Activated naive CD4-positive, alpha-beta T cell treated with anti-CD3 and anti-CD28 coated beads, Interleukin-2, amount 50 U/mL, for 16 hours (primary cell): ENCODE data around the gene PDZD8.
"Not testable (repeated sequence)": the region's sequence is repeated elsewhere in the genome, so short reads cannot be mapped to it uniquely, and the experiment has no call there.

Experiments used
- DNase-seq: peaks from one replicate; pipeline ENCODE4 v3.0.0-alpha.2; 2020

The PDZD8 gene

DNA sequence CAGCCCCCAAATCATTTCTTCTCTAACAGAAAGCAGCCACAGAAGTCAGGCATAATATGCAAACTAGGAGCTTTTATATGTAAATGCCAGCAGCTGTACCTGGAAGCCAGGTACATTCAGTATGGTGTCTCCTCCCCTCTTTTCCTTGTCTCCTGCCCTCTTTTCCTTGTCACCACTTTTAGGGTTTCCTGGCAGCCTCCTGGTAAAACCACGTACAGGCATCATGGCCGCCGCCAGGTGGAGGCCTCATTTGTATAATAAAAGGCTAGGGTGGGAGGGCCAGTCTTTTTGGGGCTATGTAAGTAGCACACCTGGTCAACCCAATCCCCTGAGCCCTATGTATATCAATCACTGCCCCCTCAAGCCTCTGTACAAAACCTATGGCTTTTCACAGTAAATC is 28.7 kb downstream of the PDZD8 start:
- DNase-seq, result no peak

DNA sequence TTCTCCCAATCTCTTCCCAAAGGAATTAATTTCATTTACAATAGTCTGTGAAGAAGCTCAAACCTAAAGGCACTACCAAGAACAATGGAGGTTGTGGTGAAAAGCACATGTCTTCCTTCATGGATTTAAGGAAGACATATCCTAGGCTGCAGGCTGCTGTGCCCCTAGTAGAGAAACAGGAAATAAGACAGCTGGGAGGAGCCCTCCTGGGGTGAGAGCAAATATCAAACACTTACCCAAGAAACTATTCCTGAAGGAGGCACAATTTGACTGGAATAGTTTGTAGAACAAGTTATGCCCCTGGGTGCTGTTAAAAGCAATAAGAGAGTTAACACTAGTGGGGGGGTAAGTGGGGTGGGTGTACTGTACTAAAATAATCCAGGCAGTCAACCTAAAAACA is 30.1 kb downstream of the PDZD8 start:
- no peak for DNase-seq

DNA sequence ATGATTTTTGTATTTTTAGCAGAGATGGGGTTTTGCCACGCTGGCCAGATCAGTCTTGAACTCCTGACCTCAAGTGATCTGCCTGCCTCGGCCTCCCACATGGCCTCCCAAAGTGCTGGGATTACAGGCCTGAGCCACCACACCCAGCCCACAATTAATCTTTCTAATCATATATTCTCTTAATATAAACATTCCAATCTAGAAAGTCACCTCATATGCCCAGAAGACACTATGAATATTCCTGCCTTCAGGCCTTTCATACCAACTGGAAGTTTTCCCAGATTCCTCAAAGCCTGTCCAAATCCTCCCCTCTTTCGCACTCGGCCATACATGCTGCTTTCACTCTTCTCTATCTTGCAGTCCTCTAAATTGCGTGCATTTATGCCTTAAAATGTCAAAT is 32.6 kb downstream of the PDZD8 start:
- no peak for DNase-seq

DNA sequence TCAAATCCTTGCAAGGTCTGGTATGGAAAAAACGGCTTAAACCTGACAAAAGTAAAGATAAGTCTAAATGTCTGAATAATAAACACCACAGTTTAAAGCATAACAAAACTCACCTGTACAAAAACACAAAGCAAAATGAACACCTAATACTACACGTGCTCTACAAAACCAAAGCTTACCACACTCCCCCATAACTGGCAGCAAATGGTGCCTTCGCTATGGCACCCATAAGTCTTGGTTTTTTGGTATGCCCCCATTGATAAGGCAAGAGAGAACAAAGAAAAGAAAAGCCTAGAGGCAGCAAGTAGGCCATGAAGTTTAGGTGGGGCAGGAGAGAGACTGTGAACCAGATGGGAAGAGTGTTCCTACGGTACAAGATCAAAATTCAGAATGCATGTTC is 34.2 kb downstream of the PDZD8 start:
- DNase-seq, result no peak

DNA sequence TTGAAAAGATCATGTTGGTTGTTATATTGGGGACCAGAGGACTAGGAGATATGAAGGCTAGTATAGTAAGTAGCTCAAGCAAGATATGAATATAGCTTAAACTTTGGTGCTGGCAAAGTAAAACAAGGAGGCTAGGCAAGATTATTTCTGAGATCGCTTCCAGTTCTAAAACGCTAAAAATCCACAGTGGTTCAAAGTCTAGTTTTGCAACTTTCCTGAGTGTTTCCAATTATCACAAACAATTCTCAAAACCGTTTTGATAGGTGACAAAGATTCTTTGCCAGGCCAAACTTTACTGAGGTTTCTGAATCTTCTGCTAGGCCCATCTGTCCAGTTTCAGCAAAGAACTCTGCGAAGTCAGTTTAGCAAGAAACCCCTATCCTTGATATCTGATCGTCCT is 35.3 kb downstream of the PDZD8 start:
- no peak for DNase-seq

DNA sequence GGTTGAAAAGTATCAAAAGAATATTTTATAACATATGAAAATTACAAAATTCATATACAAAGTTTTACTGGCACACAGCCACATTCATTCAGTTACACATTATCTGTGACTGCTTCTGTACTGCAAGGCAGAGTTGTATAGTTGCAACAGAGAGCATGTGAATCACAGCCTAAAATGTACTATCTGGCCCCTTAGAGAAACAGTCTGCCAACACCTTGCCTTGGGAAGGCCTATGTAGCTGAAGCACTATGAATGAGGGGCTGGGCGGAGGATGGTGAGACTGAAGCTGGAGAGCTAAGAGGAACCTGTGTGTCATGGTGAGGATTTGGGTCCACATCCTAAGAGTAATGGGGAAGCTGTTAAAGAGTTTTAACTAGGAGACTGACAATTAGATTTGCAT is 35.7 kb downstream of the PDZD8 start:
- no peak for DNase-seq

DNA sequence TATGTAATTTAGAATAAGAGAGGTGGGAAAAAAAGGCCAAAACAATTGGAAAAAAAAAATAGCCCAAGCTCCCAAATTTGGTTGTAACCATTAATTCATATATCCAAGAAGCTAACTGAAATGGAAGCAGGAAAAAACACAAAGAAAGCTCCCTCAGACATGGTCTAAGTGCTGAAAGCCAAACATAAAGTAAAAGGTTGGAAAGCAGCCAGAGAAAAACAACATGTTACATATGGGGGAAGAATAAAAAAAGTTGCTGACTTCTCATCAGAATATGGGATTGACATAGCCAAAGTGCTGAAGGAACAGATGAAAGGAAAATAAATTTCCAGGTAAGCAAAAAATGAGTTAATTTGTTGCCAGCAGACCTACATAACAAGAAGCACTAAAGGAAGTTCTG is 40.3 kb downstream of the PDZD8 start:
- DNase-seq, result no peak

DNA sequence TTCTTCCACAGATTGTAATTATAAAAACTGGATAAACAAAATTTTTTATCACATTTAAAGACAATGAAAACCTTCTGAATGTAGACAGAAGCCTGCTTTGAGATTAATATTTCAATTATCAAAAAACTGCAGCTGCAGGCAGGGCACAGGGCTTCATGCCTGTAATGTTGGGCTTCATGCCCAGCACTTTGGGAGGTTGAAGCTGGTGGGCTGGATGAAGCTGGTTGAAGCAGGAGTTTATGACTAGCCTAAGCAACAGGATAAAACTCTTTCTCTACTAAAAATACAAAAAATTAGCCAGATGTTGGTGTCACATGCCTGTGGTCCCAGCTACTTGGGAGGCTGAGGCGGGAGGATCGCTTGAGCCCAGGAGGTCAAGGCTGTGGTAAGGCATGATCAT is 41.2 kb downstream of the PDZD8 start:
- no peak for DNase-seq

DNA sequence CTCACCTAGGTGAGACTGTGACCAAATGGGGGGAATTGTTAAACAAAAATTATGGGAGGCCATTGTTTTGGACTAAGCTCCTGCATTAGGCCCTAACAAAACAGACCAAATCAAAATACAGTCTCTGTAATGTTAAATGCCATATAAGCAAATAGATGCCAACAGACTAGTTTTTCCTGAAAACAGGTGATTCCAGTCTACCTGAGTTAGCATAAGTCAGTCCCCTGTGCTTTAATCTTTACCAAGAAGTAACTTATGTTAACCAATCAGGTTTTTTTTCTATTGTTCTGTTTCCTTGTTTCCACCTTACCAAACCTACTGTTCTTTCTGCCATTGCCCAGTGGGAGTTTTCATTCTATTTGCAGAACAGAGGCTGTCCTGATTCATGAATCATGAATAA is 48.0 kb downstream of the PDZD8 start:
- DNase-seq, result no peak

DNA sequence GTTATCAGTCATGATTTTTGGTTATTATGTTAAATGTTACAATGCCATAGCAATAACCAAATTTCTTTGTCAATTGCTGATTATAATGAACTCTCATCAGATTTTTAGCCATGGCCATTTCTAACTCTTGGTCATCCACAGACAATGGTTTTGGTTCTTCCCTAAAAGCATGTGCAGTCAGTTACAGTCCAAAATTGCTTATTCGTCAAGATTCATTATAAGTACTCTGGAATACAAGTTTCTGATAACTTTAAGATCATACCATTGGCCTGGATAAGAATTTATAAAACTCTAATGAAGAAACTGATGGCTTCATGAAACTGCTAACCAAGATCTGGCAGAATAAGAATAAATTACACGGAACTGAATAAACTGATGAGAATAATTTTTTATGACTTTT is 50.9 kb downstream of the PDZD8 start:
- no peak for DNase-seq

DNA sequence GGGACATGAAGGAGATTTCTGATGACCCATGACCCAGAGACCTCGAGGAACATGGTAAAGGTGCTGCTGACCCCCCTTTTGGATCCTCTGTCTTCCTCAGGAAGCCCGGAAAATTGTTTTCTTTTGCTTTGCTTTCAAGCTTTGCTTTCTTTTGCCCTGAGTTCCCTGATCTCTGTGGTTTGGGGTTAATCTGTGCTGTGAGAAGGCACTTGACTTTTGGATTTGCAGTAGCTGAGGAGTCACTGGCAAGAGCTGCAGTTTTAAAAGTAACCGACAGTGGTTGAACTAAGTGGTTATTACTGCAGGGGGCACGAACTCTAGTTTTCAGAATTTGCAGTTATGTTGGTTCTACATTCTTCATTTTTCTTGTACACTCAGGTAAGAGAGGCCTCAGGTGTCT is 53.0 kb downstream of the PDZD8 start:
- no peak for DNase-seq

DNA sequence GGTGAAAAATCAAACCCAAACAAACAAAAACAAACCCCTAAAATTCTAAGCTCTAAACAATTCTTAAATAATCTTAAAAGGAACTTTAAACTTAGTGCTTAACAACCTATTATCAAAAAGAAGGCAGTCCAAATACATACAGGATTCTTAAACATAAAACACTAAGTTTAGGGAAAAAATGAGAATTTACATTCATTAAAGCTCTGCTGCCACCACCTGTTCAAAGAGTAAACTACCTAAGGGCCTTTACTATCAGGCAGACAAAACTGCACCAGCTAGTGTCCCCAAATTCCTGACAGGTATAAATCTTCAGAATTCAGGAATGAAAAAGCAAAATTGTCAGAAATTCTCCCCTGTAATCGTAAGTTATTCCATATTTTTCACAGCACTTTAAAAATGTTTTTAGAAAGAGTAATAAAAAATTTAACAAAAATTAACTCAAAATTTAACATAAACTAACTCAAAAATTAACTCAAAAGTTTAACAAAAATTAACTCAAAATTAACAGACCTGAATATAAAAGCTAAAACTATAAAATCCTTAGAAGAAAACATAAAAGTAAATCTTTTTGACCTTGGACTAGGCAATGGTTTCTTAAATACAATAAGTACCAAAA is 55.1 kb downstream of the PDZD8 start:
- no peak for DNase-seq

DNA sequence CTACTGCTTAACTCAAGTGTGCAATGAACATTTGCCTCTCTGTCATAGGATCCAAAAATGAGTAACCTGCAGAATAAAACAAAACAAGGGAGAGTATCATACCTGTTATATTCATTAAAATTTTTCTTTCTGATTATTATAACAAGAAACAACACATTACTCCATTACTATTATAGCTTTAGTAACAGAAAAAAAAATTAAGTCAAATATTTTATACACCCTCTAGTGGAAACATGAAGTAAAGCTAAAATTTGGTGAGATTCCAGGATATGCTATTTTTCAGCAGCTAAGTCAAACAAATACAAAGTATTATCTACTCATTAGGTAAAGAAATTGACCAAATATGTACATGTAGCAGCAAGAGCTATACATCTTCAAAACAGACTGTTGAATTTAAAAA is 56.3 kb downstream of the PDZD8 start:
- DNase-seq, result no peak

DNA sequence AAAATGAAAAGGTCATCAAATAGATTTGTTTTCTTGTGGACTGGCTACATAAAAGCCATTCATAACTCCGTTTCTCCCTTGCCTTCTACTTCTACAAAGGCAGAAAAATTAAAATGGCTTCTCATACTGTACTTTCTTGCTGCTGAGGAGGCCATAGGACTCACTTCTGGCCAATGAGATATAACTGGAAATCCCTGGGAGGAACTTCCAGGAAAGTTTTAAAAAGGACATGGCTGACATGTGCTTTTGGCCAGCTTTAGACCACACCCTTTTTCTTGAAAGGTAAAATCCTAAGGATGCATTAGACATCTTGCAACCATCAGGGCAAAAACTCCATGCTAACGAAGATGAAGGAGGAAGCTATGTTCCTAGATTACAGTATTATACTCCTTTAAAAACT is 58.5 kb downstream of the PDZD8 start:
- no peak for DNase-seq

DNA sequence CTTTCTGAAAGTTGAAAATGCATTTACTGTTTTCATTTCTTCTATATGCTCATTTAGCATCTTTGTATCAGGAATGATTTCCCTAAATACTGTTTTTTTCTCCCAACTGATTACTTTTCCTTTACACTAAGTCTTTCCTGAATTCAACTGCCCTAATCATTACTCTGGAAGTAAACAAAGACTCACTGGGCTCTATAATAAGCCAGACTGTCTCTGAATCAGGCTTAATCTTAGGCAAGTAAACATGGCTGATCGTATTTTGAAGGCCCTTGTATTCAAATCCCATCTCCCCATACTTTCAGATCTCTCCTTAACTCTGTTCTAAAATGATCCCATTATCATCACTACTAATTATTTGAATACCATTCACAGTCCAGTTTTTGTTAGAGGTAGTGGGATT is 61.6 kb downstream of the PDZD8 start:
- no peak for DNase-seq

DNA sequence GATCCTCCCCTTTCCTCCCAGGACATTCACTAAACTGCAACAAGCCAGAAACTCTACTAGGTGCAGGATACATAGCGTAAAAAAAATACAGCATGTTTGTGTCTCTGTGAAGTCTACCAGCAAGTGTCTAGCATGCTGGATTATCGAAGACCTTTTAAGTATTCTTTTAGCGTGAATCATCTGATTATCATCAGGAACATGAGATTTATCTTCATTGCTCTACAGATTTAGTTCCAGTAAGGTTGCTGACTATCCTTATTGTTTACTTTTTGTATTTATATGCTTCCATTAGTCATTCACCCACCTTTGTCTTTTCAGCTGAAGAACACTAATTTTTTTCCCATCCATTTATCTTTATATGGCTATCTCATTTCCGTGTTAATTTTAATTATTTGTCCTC is 62.8 kb downstream of the PDZD8 start:
- DNase-seq, result no peak

DNA sequence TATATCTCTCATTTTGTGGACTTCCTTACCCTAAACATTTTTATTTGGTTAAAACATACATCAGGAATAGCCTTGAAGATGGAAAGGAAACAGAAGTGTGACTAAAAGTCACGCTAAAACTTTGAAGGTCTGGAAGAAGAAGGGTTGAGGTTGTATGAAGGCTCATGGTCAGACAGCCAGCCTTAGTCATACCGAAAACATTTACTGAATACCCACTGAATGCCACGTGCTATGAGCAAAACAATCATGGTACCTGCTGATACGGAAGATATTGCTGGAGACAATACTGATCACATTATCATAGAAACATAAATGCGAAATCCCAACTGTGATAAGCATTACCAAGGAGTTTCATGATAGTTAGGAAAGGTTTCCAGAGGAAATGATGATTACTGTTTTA is 64.0 kb downstream of the PDZD8 start:
- DNase-seq, result no peak

DNA sequence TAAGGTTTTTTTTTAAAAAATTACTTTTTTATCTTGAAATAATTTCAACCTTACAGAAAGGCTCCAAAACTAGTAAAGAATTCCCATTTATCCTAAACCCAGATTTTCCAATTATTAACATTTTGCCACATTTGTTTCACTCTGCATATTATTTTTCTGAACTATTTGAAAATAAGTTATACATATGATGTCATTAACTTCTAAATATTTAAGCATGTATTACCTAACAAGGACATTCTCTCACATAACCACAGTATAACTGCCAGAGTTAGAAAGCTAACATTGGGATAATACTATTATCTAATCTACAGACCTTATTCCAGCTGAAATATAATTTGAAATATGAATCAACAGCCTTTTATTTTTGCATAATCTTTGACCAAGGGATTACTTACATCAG is 68.6 kb downstream of the PDZD8 start:
- DNase-seq, result no peak

DNA sequence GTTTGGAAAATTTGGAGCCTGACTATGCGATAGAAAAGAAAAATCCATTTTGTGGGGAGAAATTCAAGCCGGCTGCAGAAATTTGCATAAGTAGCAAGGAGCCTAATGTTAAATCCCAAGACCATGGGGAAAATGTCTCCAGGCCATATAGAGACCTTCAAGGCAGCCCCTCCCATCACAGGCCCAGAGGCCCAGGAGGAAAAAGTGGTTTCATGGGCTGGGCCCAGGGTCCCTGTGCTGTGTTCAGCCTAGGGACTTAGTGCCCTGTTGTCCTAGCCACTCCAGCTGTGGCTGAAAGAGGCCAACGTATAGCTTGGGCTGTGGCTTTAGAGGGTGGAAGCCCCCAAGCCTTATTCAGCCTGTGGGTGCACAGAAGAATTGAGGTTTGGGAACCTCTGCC is 71.8 kb downstream of the PDZD8 start:
- not testable (repeated sequence) for DNase-seq

DNA sequence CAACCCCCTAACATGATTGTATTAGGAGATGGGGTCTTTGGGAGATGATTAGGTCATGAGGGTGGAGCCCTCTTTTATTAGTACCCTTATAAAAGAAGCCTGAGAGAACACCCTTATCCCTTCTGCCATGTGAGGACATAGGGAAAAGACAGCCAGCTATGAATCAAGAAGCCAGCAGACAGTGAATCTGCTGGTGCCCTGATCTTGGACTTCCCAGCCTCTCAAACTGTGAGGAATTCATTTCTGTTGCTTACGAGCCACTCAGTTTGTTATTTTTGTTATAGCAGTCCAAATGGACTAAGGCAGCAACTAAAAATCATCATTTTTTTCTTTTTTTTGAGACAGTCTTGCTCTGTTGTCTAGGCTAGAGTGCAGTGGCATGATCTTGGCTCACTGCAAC is 74.6 kb downstream of the PDZD8 start:
- no peak for DNase-seq

DNA sequence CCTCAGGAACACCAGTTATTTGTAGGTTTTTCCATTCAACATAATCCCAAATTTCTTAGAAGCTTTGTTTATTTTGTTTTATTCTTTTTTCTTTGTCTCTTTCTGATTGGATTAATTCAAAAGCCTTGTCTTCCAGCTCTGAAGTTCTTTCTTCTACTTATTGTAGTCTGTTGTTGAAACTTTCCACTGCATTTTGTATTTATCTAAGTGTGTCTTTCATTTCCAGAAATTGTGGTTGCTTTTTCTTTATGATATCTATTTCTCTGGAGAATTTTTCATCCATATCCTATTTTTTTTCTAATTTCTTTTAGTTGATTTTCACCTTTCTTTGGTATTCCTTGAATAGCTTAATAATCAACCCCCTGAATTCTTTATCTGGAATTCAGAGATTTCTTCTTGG is 75.8 kb downstream of the PDZD8 start:
- DNase-seq, result no peak

DNA sequence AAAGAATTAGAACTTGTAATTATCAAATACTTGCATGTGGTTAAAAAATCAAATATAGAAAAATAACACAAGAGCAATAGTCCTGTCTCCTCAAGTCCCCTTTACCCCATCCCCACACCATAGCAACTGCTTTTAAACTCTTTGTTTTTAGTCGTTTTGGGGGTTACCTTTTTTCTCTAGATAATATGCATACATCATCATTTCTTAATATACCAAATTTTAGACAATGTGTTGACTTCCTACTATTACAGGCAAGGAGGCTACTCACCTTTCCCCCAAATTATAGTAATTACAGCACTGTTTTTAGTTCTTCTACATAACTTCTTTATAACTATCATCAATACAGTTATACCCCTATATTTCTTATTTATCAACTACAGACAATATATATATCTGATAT is 77.0 kb downstream of the PDZD8 start:
- DNase-seq, result no peak

DNA sequence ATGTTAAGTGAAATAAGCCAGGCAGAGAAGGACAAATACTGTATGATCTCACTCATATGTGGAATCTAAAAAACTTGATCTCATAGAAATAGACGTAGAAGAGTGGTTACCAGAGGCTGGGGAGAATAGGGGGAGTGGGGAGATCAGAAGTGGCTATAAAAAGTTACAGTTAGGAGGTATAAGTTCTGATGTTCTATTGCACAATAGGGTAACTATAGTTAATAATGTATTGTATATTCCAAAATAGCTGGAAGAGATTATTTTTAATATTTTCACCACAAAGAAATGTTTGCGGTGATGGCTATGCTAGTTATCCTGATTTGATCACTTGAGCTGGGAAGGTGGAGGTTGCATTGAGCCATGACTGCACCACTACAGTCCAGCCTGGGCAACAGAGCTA is 80.5 kb downstream of the PDZD8 start:
- no peak for DNase-seq

DNA sequence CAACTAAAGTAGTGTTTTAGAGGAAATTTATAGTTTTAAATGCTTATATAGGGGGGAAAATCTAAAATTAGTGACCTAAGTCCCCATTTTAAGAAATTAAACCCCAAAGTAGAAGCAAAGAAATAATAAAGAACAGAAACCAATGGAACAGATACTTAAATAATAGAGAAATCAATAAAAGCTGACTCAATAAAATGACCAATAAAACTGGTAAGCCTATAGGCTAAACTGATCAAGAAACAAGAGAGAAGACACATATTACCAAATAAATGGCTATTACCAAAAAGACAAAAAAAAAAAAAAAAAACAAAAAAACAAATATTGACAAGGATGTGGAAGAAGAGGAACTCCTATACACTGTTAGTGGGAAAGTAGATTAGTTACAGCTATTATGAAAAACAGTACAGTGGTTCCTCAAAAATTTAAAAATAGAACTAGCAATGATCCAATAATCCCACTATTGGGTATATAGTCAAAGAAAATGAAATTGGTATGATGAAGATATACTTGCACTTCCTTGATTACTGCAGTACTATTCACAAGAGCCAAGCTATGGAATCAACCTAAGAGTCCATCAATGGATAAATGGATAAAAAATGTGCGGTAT is 81.1 kb downstream of the PDZD8 start:
- DNase-seq, result no peak

DNA sequence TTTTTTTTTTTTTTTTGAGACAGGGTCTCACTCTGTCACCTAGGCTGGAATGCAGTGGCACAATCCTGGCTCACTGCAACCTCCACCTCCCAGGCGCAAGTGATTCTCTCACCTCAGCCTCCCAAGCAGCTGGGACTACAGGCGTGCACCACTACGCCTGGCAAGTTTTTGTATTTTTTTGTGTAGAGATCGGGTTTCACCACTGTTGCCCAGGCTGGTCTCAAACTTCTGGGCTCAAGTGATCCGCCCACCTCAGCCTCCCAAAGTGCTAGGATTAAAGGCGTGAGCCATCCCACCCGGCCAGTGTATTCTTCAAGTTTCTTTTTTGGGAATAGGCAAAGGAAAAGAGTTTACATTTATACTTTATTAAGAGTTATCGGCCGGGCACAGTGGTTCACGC is 84.4 kb downstream of the PDZD8 start:
- not testable (repeated sequence) for DNase-seq
